ENCODE measurements around the gene ZCCHC12.
"Not testable (repeated sequence)": the region's sequence is repeated elsewhere in the genome, so short reads cannot be mapped to it uniquely, and the experiment has no call there.

ZCCHC12 gene

DNA sequence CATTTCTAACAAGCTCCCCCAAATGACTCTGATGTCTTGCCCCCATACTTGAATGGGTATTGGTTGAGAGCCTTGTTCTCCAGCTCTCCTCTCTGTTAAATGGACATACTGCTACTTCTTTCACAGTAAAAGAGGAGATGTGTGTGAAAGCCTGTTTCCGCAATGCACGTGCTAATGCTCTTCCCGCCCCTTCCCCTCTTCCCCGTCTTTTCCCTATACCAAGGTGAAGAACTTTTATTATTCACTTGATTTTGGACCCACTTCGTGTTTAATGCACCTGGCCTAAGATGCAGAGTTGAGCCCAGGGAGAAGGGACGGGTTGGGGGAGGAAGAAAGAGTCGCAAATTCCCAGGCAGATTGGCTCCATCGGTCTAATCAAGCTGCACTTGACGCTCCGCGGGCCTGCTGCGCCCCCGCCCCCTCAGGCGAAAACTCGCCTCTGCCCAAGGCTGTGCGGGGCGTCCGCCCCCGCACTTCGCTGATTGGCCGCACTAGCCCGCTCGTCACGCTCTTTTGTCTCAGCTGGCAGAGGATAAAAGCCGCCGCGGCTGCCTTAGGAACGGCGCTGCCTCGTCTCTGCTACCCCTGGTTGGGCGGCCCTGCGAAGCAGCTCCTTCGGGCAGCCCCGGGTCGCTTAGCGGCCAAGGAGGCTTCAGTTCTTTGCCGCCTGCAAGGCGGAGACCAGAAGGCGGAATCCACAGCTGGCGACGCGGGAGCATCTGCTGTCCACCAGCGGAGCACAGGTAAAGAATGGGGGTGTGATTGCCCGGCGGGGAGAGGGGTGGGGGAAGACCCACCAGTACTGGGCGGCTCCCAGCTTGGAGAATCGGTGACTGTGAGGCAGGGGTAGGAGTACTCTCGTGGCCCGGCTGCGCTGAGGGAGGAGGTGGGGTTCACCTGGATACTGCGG, at the start of gene ZCCHC12:
TSS of gene ZCCHC12 (plus strand) at position 562 of the 910 bp plus-strand sequence. CDS start 1,421 bp downstream, outside the sequence.
- peak; percentile 43 to 53 (median 49) for DNase-seq

DNA sequence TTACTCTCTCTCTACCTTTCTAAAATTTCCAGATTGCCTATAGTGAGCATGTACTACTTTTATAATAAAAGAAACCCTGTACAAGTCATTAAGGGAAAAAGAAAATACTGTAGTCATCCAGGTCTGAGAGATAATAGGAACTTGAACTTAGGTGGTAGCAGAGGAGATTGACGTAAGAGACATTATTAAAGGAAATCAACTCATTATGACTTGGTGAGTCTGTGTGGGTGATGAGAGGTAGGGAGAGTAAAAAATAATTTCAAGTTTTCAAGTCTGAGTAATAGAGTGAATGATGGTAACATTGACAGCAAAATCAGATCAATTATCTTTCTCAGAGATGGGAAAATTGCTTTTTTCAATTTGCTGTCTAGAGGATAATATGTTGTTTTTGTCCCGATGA, 44.0 kb upstream of the ZCCHC12 start:
- no peak for DNase-seq

DNA sequence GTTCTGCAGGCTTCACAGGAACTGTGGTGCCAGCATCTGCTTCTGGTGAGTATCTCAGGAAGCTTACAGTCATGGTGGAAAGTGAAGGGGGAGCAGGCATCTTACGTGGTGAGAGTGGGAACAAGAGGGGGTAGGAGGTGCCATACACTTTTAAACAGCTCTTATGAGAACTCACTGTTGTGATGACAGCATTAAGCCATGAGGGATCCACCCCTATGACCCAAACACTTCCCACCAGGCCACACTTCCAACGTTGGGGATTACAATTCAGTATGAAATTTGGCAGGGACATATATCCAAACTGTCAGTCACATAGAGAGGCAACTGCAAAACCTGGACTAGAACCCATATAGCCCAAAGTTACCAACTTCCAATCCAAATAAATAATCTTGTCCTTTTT, 43.1 kb upstream of the ZCCHC12 start:
- no peak for DNase-seq

DNA sequence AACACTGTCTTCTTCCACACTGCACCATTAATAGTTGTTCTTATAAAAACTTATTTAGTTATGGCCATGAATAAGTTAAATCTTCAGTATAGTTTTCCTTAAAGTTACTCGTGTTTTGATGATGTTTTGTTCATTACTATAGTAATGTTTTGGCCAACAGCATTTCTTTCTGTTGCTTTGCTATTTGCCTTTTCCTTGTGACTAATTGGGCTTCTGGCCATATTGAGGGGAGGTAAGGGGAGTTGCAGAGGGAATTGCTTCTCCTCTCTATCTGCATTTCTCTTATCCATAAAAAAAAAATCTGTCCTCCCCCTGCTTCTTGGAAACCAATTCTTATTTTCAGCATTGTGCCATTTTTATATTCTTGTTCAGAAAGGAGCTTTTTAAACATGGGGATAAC, 42.7 kb upstream of the ZCCHC12 start:
- DNase-seq = no peak

DNA sequence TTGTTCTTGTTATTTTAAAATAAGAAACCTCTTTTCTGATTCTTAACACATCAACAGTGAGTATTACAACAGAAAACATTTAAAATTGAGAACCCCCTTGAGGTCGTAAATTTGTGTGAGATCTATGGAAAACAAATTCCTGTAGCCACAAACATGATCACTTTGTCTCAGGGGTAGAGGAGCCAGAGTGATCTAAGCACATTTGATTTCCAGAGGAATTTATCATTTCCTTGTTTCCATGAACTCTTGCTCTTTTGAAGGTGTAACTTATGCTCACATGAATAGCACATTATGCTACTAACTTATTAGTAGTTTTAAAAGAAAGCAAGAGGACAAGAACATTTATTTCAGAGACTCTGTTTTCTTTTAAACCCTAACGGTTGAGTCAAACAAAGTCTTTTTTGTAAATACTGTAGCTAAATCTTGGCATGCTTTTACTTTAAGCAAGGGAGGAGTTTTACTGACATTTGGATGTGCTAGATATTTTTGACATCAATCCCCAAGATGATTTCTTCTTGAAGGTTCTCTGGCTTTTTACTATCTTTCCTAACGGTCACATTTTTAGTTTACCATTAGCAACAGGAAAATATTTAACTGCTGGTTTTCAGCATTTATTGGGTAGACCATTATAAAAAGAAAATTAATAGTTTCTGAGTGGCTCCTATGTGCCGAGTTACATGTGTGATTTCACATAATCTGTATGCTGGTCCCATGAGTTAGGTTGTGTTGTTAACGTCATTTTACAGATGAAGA, 27.9 kb upstream of the ZCCHC12 start:
- no peak for DNase-seq

DNA sequence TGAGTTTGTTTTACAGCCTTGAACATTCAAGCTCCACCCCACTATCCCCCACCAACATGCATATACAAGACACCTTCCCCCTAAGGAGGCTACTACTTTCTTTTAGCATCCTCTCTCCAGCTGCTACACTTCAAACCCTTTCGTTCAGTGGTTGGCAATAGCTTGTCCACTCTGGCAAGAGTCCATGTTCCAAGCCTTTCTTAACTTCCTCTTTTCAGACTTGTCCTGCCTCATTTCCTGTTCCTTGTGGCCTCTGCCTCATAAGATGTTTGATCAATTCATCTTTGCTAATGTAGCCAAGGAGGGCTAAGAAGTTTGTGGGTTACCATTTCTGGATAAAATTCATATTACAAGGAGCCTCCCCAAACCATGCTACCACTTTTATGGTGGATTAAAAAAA, 20.8 kb upstream of the ZCCHC12 start:
- peak; percentile 53 to 65 (median 56) for DNase-seq

DNA sequence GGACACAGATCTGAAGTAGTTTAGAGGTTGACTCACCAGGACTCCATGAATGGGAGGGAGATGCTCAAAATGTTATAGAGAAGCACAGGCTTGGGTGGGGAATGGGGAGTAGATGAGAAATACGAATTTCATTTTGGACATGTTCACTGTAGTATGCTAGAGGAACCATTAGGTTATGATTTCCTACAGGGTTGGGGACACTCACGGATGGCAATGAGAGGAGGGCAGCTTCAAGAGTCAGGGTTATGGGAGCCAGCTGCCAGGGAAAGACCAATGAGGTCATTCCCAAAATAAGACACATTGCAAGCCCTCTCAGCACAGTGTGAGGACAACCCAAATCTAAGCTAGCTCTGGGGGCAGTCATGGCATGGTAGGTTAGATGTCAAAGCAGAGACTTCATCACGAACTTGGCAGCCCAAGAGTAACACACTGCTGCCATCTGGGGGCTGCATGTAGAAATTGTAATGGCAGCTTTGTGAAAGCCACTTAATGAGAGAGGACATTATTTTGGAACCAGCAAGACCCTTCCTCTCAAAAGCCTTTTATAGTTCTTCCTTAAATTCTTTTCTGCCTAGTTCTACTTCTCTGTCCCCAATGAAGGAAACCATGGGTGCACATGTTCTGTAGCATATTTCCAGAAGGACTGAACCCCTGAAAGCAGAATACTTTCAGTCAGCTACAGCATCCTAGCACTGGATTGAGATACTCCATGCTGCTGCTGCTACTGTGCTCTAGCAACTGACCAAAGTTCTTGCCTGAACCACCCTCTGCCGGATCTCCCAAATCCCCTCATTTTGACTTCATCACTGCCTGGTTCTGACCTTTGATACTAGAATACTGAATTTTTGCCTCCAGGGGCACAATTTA, 16.2 kb upstream of the ZCCHC12 start:
- DNase-seq = peak; percentile 61 to 69 (median 66)

DNA sequence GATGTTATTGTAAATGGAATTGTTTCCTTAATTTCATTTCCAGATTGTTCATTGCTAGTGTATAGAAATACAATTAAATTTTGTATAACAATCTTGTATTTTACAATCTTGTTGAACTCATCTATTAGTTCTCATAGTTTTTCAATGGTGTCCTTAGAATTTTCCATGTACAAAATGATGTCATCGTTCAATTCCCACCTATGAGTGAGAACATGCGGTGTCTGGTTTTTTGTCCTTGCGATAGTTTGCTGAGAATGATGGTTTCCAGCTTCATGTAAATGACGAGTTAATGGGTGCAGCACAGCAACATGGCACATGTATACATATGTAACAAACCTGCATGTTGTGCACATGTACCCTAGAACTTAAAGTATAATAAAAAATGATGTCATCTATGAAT, 6.4 kb upstream of the ZCCHC12 start:
- not testable (repeated sequence) for DNase-seq

DNA sequence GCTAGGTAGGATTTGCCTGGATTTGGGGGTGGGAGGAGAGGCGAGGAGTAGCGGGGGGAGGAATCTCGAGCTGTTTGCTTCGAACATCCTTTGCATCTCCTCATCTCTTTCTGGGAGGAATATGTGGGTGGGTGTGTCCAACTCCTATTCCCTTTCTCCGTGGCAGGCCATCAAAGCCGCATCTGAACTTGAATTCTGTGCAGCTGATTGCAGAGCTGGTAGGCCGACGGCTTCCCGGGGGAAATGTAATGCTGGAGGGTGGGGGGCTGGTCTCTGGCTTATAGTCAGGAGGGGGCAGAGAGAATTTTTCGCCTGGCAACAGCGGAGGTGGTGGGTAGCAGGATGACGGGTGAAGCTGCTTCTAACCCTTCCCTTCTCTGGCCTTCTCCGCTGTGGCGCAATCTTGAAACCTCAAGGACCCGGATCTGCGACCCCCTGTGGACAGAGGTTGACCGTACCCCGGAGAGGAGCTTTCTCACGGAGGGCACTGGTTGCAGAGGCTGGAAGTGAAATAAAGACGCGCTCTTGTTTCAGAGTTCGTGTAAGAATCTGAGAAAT, 628 bp downstream of the ZCCHC12 start:
- no peak for DNase-seq

DNA sequence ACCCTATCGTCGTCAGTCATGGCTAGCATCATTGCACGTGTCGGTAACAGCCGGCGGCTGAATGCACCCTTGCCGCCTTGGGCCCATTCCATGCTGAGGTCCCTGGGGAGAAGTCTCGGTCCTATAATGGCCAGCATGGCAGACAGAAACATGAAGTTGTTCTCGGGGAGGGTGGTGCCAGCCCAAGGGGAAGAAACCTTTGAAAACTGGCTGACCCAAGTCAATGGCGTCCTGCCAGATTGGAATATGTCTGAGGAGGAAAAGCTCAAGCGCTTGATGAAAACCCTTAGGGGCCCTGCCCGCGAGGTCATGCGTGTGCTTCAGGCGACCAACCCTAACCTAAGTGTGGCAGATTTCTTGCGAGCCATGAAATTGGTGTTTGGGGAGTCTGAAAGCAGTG, 1.6 kb downstream of the ZCCHC12 start:
- peak in 1 of 3 donors; percentile 7 for DNase-seq

DNA sequence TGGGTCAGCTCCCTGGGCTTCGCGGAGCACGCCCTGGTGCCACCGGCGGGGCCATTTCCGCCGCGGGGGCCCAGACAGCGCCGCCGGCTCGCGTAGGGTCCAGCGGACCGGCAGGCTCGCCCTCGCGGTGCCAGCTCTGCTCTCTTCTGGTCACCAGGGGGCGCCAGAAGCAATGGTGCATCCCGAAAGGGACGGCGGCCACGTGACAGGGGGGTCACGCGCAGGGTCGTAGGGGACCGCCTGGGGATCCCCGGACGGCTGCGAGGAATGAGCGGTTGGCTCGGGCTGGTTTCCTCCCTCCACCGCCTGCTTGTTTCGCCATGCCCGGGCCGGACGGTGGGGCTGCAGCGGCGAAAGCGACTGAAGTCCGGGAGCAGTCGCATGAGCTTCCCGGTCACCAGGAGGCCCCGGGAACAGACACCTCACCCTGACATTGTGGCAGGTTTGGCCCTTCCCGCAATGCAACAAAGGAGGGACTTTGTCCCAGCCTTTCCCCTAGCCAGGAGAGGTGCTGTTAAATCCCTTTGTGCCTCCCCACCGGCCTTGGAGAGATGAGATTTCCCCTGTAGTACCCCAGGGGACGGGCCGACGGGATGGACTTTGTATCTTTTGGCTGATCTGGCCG, 15.8 kb downstream of the ZCCHC12 start:
- peak; percentile 84 to 94 (median 88) for DNase-seq

DNA sequence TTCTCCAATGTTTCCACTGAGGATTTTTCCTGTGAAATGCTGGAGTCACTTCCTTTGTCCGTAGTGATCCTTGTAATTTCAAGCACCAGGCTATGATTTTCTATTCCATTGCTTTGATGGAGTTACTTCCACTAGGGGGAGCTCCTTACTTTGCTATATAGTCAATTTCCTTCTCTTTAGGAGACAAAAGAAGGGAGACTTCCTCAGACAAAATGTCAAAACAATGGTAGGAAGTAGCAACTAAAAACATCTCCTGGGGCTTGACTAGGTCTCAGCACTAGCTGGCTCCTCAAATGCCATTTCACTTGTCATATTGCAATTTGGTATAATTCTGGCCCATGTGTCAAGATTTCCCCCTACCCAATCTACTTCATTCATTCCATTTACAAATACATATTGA, 24.1 kb downstream of the ZCCHC12 start:
- peak; percentile 65 to 73 (median 68) for DNase-seq

DNA sequence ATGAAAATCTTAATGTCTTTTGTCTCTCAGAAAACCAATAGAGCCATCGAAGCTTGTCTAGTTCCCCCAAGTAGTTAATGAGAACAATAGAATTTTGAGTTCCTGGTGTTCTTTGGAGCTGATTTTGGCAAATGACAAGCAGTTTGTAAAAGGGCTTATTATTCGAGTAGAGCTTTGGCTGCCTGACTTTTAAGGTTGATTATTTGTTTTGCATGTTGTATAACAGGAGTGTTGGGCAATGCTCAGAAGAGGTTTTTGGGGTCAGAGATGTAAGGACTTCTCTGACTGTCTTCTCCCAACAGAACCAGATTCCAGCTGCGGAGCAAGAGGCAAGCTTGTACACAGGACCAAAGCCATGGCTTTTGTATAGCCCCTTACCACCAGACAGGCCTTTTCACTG, 30.0 kb downstream of the ZCCHC12 start:
- DNase-seq = no peak

DNA sequence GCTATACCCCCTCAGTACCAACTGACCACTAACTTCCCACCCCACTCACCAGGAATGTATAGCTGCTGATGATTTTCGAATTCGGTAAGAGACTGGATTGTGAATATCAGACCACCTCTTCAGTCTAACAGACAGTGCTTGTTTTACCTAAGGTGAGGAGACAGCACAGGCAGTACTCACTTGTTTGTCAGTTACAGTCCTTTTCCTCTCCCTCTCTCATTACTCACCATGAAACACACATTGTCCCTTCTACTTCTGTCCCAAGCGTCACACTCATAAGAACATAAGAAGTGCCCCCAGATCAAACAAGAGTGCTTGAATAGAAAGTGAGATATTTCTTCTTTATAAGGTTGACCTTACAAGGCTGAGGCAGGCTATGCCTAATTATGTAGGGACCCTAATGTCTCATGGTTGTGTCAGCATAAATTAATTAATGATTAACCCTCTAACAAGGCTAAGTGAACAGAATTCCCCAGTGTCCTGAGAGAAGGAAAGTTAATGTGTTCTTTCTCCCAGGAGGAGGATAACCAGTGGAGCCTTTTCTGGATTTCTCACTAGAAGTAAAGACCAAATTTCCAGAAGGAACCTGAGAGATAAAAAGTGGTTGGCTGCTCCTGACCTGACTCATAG, 32.2 kb downstream of the ZCCHC12 start:
- DNase-seq = no peak

DNA sequence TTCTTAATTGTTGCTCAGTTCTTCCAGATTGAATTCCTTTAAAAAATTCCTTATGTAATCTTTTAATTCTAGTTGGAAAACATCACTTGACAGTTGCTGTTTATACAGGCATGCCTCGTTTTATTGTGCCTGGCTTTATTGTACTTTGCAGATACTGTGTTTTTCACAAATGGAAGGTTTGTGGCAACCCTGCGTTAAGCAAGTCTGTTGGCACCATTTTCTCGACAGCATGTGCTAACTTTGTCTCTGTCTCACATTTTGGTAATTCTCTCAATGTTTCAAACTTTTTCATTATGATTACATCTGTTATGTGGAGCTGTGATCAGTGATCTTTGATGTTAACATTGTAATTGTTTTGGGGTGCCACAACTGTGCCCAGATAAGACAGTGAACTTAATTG, 33.4 kb downstream of the ZCCHC12 start:
- no peak for DNase-seq

DNA sequence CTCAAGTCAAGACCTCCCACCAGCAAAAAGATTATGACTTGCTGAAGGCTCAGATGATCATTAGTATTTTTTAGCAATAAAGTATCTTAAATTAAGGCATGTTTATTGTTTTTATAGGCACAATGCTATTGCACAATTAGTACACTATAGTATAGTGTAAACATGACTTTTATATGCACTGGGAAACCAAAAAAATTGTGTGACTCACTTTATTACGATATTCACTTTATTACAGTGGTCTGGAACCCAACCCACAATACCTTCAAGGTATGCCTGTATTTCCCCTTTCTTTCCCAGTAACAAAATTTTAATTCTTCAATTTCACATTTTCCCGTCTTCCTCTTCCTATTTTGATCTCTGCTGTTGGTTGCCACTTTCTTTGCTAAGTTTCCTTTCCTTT, 37.7 kb downstream of the ZCCHC12 start:
- no peak for DNase-seq

DNA sequence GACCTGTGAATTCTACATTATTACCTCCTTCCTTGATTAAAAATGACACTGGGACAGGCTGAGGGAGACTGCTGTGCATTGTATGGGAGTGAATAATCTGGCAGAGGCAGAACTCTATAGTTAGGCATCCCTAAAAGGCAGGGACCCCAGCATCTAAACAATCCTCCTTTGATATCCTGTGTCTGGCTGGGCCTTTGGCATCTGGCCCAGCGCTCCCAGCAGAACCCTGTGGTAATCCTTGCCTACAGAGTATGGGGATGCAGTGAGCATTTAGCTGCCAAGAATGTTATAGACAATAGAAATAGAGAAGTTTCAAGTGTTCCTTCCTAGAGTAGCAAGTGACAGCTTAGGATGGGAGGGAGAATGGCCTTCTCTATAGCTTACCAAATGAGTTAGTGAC, 38.5 kb downstream of the ZCCHC12 start:
- no peak for DNase-seq

DNA sequence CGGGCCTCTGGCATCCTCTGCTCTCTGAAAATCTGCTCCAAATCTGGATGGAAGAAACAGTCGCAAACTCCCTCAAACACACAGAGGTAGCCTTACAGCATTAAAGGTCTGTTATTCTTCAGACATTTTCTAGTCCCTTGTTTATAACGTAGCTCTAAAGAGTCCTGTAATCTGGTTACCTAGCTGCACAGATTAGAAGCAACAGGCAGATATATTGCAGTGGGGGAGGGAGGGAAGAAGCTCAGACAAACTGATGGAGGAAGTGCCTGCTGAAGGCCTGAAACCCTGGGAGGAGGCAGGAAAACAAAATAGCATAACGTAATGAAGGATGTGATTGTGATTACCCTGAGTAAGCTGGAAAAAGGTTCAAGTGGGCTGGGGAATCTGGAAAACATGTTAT, 39.4 kb downstream of the ZCCHC12 start:
- no peak for DNase-seq

DNA sequence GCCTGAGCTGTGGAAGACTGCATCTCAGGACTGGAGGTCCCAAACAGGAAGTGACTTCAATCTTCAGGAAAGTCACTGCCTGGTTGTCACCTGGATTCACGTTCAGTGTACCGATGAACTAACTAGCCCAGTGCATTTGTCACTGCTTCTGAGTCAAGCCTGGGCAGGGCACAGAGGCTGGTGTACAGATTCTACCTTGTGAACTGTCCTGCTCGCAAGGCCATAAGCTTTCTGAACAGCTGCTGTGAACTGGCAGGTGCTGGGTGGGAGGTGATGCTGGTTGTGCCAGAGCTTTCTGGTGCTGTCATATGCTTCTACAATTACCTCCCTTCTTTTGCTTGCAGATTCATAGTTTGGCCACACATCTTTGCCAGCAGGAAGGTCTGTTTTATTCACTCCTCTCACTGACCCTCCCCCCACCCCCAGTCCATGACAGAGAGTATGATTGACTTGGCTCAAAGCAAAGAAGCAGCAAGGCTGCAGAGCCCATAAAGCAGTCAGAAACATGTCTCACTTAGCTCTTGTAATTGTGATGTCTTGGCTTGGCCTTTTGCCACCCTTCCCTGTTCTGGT, 40.5 kb downstream of the ZCCHC12 start:
- DNase-seq = no peak

DNA sequence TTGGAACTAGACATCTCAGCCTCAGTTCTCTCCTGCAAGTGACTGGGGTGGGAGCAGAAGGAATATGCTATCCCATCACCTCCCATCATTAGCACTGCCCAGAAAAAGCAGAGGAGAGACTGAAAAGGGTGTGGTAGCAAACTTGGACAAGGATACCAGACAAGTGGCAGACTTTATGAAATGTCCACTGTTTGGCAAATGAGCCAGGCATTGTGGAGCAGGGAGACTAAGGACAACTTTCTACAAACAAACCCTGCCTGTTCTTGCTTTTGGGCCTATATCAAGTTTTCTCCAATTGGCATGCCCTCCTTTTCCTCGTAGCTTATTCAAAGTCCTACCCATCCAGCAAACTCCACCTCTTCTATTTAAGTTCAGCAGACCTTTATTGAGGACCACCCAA, 41.6 kb downstream of the ZCCHC12 start:
- no peak for DNase-seq

DNA sequence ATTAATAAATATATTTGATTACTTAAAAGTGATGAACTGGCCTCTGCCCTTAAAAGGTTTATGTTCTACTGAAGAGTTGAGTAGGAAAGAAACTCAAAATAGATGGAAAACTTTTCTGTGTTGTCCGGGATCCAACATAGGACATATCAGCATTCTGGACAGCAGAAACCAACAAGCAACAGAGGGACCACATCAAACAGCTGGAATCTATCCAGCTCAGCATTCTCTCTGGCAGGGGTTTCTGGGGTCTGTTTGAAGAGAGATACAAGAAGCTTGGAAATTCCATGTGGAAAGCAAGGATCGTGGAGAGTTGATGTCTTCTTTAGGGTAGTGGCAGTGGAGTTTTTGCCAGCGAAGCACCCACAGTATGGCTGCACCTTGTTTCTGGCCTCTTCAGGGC, 43.6 kb downstream of the ZCCHC12 start:
- no peak for DNase-seq
